ENCODE measurements around the gene LGALS16. TPM values are rescaled to one million over a fixed set of nuclear protein-coding genes. Genes with fewer than 3 reads are reported as not detected.

Gene LGALS16
- total RNA-seq, 1 experiment from 2014 or later: not detected

DNA sequence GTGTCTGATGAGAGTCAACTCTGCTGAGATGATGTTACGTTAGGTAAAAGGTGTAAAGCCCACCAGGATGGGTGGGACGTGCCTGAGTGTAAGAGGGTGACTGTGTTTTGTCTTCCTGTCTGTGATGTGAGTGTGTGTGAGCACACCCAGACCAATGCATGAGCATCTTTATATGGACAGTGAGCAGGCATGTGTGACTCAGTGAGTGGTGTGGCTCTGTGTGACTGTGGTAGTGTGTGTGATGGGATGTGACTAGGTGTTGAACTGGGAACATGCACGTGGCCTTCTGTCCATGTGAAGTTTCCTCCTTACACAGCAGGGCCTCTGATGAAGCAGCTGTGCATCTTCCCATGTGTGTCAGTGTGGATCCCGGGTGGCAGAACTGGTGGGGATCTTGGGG lies 17.8 kb upstream of the LGALS16 start:
- Histone ChIP-seq H2AFZ (no peak overlapping the region), H3K27me3 (ENCODE audit: insufficient read depth, low read depth) (peaks cover 40% of the 10 kb centered on the region), H3K36me3 (ENCODE audit: low read depth) (no peaks in the 10 kb centered on the region), H3K4me2 (no peak overlapping the region), H3K9me2 (ENCODE audit: insufficient read depth) (no peaks in the 10 kb centered on the region), H3K4me1 (replicated peaks; ENCODE audit: insufficient read depth) (no peaks in the 10 kb centered on the region), H3K4me3 (no peak overlapping the region), H4K20me1 (ENCODE audit: insufficient read depth) (no peaks in the 10 kb centered on the region), H3K9me3 (ENCODE audit: insufficient read depth, low read depth) (no peaks in the 10 kb centered on the region), H3K79me2 (ENCODE audit: low read depth) (no peaks in the 10 kb centered on the region), H3F3A (ENCODE audit: insufficient read depth, low read depth) (no peaks in the 10 kb centered on the region), H3K27ac (no peak overlapping the region)
- ChIA-PET POLR2A (ENCODE audit: unreplicated experiment) (no interaction called here), CTCF (no interaction called here)
- intact Hi-C loops (cut with micrococcal nuclease; ENCODE audit: unreplicated experiment): no loop called here
- TF ChIP-seq, protein P1, sequence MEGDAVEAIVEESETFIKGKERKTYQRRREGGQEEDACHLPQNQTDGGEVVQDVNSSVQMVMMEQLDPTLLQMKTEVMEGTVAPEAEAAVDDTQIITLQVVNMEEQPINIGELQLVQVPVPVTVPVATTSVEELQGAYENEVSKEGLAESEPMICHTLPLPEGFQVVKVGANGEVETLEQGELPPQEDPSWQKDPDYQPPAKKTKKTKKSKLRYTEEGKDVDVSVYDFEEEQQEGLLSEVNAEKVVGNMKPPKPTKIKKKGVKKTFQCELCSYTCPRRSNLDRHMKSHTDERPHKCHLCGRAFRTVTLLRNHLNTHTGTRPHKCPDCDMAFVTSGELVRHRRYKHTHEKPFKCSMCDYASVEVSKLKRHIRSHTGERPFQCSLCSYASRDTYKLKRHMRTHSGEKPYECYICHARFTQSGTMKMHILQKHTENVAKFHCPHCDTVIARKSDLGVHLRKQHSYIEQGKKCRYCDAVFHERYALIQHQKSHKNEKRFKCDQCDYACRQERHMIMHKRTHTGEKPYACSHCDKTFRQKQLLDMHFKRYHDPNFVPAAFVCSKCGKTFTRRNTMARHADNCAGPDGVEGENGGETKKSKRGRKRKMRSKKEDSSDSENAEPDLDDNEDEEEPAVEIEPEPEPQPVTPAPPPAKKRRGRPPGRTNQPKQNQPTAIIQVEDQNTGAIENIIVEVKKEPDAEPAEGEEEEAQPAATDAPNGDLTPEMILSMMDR (conservative IDR thresholded peaks at IDR 0.05): no peak
- no peak for TF ChIP-seq EZH2 (IDR thresholded peaks at IDR 0.05; ENCODE audit: low read depth)
- no peak for DNase-seq
- no TSS peak for BruUV-seq (replicated peaks)

DNA sequence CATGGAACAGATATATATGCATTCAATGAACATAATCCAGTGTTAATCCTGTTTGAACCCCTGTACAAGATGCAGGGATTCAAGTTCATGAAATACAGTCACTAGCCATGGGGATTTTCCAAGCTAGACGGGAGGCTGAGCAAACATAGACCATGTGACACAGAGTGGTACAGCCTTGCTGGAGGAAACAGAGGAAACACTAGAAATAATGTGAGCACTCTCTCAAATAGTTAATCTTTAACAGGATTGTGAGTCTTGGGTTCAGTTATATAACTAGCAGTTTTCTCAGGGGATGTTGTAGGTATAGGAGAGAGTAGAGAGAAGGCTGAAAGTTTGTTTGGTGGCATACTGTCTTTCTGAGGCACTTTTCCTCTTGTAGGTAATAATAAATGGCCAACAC lies 13.9 kb upstream of the LGALS16 start:
- POLR2A ChIA-PET (ENCODE audit: unreplicated experiment): no interaction called here

DNA sequence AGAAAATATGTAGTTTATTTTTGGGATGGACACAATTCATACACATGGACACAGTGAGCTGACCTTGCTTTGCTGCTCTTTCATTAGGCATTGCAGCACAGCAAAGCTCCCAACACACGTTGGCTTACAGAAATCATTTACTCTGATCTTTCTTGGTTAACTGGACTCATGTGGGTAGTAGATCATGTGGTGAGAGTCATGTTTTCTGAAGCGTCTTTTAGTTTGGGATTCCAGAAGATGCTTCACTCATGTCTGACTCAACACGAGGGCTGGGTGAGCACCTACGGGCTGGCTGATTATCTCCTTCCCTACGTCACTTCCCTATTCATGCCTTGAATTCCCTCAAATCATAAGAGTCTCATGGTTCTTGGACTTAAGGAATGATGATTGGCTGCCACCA lies 12.1 kb upstream of the LGALS16 start:
- Histone ChIP-seq H3F3A (ENCODE audit: insufficient read depth, low read depth) (no peaks in the 10 kb centered on the region), H2AFZ (no peak overlapping the region), H3K4me2 (no peak overlapping the region), H3K9me2 (ENCODE audit: insufficient read depth) (no peaks in the 10 kb centered on the region), H3K27me3 (ENCODE audit: insufficient read depth, low read depth) (peaks cover 12% of the 10 kb centered on the region), H3K27ac (no peak overlapping the region), H3K4me3 (no peak overlapping the region), H3K9me3 (ENCODE audit: insufficient read depth, low read depth) (no peaks in the 10 kb centered on the region), H3K36me3 (ENCODE audit: low read depth) (no peaks in the 10 kb centered on the region), H3K79me2 (ENCODE audit: low read depth) (no peaks in the 10 kb centered on the region), H3K4me1 (replicated peaks; ENCODE audit: insufficient read depth) (no peaks in the 10 kb centered on the region), H4K20me1 (ENCODE audit: insufficient read depth) (no peaks in the 10 kb centered on the region)
- ChIA-PET POLR2A (ENCODE audit: unreplicated experiment) (no interaction called here), CTCF (no interaction called here)
- TF ChIP-seq, protein P1 (conservative IDR thresholded peaks at IDR 0.05): no peak
- no peak for TF ChIP-seq EZH2 (IDR thresholded peaks at IDR 0.05; ENCODE audit: low read depth)
- intact Hi-C loops (cut with micrococcal nuclease; ENCODE audit: unreplicated experiment): no loop called here
- no TSS peak for BruUV-seq (replicated peaks)
- no peak for DNase-seq

More for the DNA sequence above, 13.9 kb upstream of the LGALS16 start:
- no peak overlapping the region for H3K4me2 ChIP-seq
- H3K79me2 ChIP-seq (ENCODE audit: low read depth): no peaks in the 10 kb centered on the region
- H3K9me3 ChIP-seq (ENCODE audit: insufficient read depth, low read depth): no peaks in the 10 kb centered on the region
- BruUV-seq (replicated peaks): no TSS peak
- H3K27me3 ChIP-seq (ENCODE audit: insufficient read depth, low read depth): peaks cover 25% of the 10 kb centered on the region
- H3K36me3 ChIP-seq (ENCODE audit: low read depth): no peaks in the 10 kb centered on the region
- H3K4me1 ChIP-seq (replicated peaks; ENCODE audit: insufficient read depth): no peaks in the 10 kb centered on the region
- no peak overlapping the region for H2AFZ ChIP-seq
- no peaks in the 10 kb centered on the region for H3K9me2 ChIP-seq (ENCODE audit: insufficient read depth)
- H3K4me3 ChIP-seq: no peak overlapping the region
- intact Hi-C loops (cut with micrococcal nuclease; ENCODE audit: unreplicated experiment): no loop called here
- no peak for TF ChIP-seq EZH2 (IDR thresholded peaks at IDR 0.05; ENCODE audit: low read depth)
- TF ChIP-seq, protein P1 (conservative IDR thresholded peaks at IDR 0.05): no peak
- CTCF ChIA-PET: no interaction called here
- H4K20me1 ChIP-seq (ENCODE audit: insufficient read depth): no peaks in the 10 kb centered on the region
- H3F3A ChIP-seq (ENCODE audit: insufficient read depth, low read depth): no peaks in the 10 kb centered on the region
- DNase-seq: no peak
- no peak overlapping the region for H3K27ac ChIP-seq

Data from PC-9 (cell line).